ENCODE results near the gene MCOLN1. TPM values are rescaled to one million over a fixed set of nuclear protein-coding genes. Genes with fewer than 3 reads are reported as not detected.

MCOLN1 gene
- total RNA-seq, 1 experiment from 2014 or later = 16.2 TPM

- Mint-ChIP-seq H3K4me1 (ENCODE audit: low read depth, unreplicated experiment) (peaks cover 5% of the 10 kb centered on the region), H3K27me3 (ENCODE audit: insufficient read depth, unreplicated experiment) (no peaks in the 10 kb centered on the region), H3K9me3 (ENCODE audit: unreplicated experiment) (no peaks in the 10 kb centered on the region), H3K27ac (ENCODE audit: unreplicated experiment) (no peak overlapping the region), H3K4me3 (ENCODE audit: unreplicated experiment) (no peak overlapping the region), H3K36me3 (ENCODE audit: insufficient read depth, unreplicated experiment) (peaks cover 27% of the 10 kb centered on the region)
- H3K27me3 ChIP-seq (replicated peaks; ENCODE audit: control insufficient read depth, insufficient read depth, low read length) = no peaks in the 10 kb centered on the region
- POLR2A ChIA-PET = no interaction called here
- TF ChIP-seq, protein P1, sequence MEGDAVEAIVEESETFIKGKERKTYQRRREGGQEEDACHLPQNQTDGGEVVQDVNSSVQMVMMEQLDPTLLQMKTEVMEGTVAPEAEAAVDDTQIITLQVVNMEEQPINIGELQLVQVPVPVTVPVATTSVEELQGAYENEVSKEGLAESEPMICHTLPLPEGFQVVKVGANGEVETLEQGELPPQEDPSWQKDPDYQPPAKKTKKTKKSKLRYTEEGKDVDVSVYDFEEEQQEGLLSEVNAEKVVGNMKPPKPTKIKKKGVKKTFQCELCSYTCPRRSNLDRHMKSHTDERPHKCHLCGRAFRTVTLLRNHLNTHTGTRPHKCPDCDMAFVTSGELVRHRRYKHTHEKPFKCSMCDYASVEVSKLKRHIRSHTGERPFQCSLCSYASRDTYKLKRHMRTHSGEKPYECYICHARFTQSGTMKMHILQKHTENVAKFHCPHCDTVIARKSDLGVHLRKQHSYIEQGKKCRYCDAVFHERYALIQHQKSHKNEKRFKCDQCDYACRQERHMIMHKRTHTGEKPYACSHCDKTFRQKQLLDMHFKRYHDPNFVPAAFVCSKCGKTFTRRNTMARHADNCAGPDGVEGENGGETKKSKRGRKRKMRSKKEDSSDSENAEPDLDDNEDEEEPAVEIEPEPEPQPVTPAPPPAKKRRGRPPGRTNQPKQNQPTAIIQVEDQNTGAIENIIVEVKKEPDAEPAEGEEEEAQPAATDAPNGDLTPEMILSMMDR (IDR thresholded peaks at IDR 0.05; ENCODE audit: insufficient read depth in 1 of 2, low read depth in 1 of 2, low read length in 1 of 2, severe bottlenecking in 1 of 2, unreplicated experiment in 1 of 2) = no peak
- H3K4me1 ChIP-seq = peaks cover 5% of the 10 kb centered on the region; the same call in 1 of the 2 replicates
- no TSS peak for BruUV-seq (replicated peaks)
- DNase-seq = peak in 1 of 2 experiments; percentile 62
- H3K9me3 ChIP-seq = no peaks in the 10 kb centered on the region
- intact Hi-C loops (cut with micrococcal nuclease; ENCODE audit: unreplicated experiment) = no loop called here
- H3K36me3 ChIP-seq (ENCODE audit: control insufficient read depth, insufficient read depth, low read length) = no peaks in the 10 kb centered on the region
- CTCF ChIA-PET = no interaction called here
- H3K4me3 ChIP-seq (ENCODE audit: low read depth, low read length) = no peak overlapping the region
Observed at GRCh38 chr19:7482584-7483439, 39.6 kb upstream of the MCOLN1 start.

GRCh38 chr19:7483720-7484201, 38.7 kb upstream of the MCOLN1 start:
- H3K4me3 Mint-ChIP-seq (ENCODE audit: unreplicated experiment) = no peak overlapping the region
- no TSS peak for BruUV-seq (replicated peaks)
- H3K27me3 ChIP-seq (replicated peaks; ENCODE audit: control insufficient read depth, insufficient read depth, low read length) = no peaks in the 10 kb centered on the region
- POLR2A ChIA-PET = no interaction called here
- H3K4me3 ChIP-seq (ENCODE audit: low read depth, low read length) = no peak overlapping the region
- no peaks in the 10 kb centered on the region for H3K27me3 Mint-ChIP-seq (ENCODE audit: insufficient read depth, unreplicated experiment)
- TF ChIP-seq, protein P1 (IDR thresholded peaks at IDR 0.05; ENCODE audit: insufficient read depth in 1 of 2, low read depth in 1 of 2, low read length in 1 of 2, severe bottlenecking in 1 of 2, unreplicated experiment in 1 of 2) = no peak
- H3K9me3 ChIP-seq = no peaks in the 10 kb centered on the region
- peaks cover 20% of the 10 kb centered on the region for H3K36me3 Mint-ChIP-seq (ENCODE audit: insufficient read depth, unreplicated experiment)
- intact Hi-C loops (cut with micrococcal nuclease; ENCODE audit: unreplicated experiment) = no loop called here
- CTCF ChIA-PET = interaction anchor here (0.7 kb wide), 1 partner anchor 14 kb away, joined by 3 read pairs; a partner anchor contains a TSS
- DNase-seq = no peak
- H3K9me3 Mint-ChIP-seq (ENCODE audit: unreplicated experiment) = no peaks in the 10 kb centered on the region
- H3K27ac Mint-ChIP-seq (ENCODE audit: unreplicated experiment) = no peak overlapping the region
- H3K36me3 ChIP-seq (ENCODE audit: control insufficient read depth, insufficient read depth, low read length) = no peaks in the 10 kb centered on the region
- peaks cover 5% of the 10 kb centered on the region; the same call in 1 of the 2 replicates for H3K4me1 ChIP-seq
- peaks cover 5% of the 10 kb centered on the region for H3K4me1 Mint-ChIP-seq (ENCODE audit: low read depth, unreplicated experiment)

DNA sequence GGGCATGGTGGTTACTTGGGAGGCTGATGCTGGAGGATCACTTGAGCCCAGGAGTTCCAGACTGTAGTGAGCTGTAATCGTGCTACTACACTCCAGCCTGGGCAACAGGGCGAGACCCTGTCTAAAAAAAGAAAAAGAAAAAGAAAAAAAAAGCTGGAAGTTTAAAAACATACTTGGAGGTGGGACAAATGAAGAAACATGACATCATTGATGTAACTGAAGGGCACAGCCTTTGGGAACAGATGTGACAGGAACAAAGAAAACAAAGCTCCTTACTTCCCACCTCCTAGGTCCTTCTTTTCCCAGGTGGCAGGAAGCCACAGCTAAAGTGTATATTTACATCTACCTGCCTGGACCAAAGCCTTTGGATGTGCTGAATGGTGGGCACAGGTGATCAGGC, 35.5 kb upstream of the MCOLN1 start:
- Mint-ChIP-seq H3K4me3 (ENCODE audit: unreplicated experiment) (no peak overlapping the region), H3K27ac (ENCODE audit: unreplicated experiment) (no peak overlapping the region), H3K27me3 (ENCODE audit: insufficient read depth, unreplicated experiment) (no peaks in the 10 kb centered on the region), H3K4me1 (ENCODE audit: low read depth, unreplicated experiment) (peaks cover 7% of the 10 kb centered on the region), H3K36me3 (ENCODE audit: insufficient read depth, unreplicated experiment) (peaks cover 16% of the 10 kb centered on the region), H3K9me3 (ENCODE audit: unreplicated experiment) (no peaks in the 10 kb centered on the region)
- no peaks in the 10 kb centered on the region for H3K36me3 ChIP-seq (ENCODE audit: control insufficient read depth, insufficient read depth, low read length)
- CTCF ChIA-PET = no interaction called here
- no peaks in the 10 kb centered on the region for H3K9me3 ChIP-seq
- no peak overlapping the region for H3K4me3 ChIP-seq (ENCODE audit: low read depth, low read length)
- BruUV-seq (replicated peaks) = no TSS peak
- POLR2A ChIA-PET = no interaction called here
- no peaks in the 10 kb centered on the region for H3K27me3 ChIP-seq (replicated peaks; ENCODE audit: control insufficient read depth, insufficient read depth, low read length)
- peaks cover 9% of the 10 kb centered on the region for H3K4me1 ChIP-seq
- TF ChIP-seq, protein P1 (IDR thresholded peaks at IDR 0.05; ENCODE audit: insufficient read depth in 1 of 2, low read depth in 1 of 2, low read length in 1 of 2, severe bottlenecking in 1 of 2, unreplicated experiment in 1 of 2) = no peak
- DNase-seq = no peak
- intact Hi-C loops (cut with micrococcal nuclease; ENCODE audit: unreplicated experiment) = no loop called here

Measured in Caco-2 (cell line).